NB4 (cell line): Measurements from ENCODE around the gene ST13.

Experiments
- DNase-seq: peaks from one replicate; pipeline ENCODE4 v3.0.0; 2010; ENCODE audit warnings: low read depth
- H3K4me3 ChIP-seq: one replicate; pipeline ENCODE4 v1.5.1; 2011; ENCODE audit warnings: mild to moderate bottlenecking, low read depth, low read length, moderate library complexity
- MAX ChIP-seq: IDR thresholded peaks from 2 replicates; pipeline ENCODE4 v1.6.1; 2011; ENCODE audit warnings: low read depth, low read length
- MYC ChIP-seq: IDR thresholded peaks from 2 replicates; pipeline ENCODE4 v1.6.1; 2011; ENCODE audit warnings: low read depth, low read length
- POLR2A ChIP-seq: IDR thresholded peaks from 2 replicates; pipeline ENCODE4 v1.6.1; 2011; ENCODE audit warnings: mild to moderate bottlenecking; ENCODE audit not compliant: insufficient read length; ENCODE audit errors: extremely low read depth
- TF ChIP-seq, protein P1 (sequence below): IDR thresholded peaks from one replicate; pipeline ENCODE4 v1.5.1; 2012; ENCODE audit warnings: low read depth, low read length

ST13 gene

DNA sequence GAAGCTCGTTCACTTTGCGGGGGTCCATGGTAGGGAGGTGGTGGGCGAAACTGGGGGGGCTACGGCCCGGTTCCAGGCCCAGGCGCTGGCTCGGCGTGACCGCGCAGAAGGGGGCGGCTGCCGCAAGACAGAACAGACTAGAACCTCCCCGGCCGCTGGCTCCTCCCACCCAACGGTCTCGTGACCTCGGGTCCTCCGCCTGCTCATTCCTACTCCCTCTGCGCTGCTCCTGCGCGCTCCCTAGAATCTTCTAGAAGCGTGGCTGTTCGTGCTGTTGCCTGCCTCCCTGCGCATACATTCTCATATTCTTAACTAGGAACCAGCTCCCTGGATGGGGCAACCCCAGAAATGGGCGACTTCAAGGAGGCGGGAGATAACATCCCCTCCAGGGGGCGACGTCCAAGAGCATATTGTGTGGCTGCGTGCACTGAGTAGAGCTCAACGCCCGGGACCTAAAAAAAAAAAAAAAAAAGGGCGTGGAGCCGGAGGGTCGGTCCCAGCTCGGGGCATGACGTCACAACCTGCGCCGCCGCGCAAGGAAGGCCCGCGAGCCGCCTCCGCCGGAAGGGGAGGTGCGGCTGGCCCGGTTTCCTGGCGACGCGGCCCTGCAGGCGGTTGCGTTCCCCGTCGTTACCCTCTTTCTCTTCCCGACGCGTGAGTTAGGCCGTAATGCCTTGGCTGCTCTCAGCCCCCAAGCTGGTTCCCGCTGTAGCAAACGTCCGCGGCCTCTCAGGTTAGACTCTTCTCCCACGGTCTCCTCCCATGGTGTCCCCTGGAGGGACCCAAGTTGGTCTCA is at the start of gene ST13, which contains the start of gene XPNPEP3:
TSS of gene ST13 (minus strand) at position 127 of the 796 bp plus-strand sequence. CDS start at position 28, 99 bp downstream.
TSS of gene XPNPEP3 (plus strand) at position 636 of the 796 bp plus-strand sequence. CDS start at position 670, 34 bp downstream.
- peak within 1 kb of the TSS; percentile 97 for H3K4me3 ChIP-seq
- peak; percentile 96 for DNase-seq
- TF ChIP-seq MYC (peak; percentile 76), MAX (peak; percentile 67), POLR2A (peak; percentile 55)
- TF ChIP-seq, protein P1, sequence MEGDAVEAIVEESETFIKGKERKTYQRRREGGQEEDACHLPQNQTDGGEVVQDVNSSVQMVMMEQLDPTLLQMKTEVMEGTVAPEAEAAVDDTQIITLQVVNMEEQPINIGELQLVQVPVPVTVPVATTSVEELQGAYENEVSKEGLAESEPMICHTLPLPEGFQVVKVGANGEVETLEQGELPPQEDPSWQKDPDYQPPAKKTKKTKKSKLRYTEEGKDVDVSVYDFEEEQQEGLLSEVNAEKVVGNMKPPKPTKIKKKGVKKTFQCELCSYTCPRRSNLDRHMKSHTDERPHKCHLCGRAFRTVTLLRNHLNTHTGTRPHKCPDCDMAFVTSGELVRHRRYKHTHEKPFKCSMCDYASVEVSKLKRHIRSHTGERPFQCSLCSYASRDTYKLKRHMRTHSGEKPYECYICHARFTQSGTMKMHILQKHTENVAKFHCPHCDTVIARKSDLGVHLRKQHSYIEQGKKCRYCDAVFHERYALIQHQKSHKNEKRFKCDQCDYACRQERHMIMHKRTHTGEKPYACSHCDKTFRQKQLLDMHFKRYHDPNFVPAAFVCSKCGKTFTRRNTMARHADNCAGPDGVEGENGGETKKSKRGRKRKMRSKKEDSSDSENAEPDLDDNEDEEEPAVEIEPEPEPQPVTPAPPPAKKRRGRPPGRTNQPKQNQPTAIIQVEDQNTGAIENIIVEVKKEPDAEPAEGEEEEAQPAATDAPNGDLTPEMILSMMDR, result no peak

DNA sequence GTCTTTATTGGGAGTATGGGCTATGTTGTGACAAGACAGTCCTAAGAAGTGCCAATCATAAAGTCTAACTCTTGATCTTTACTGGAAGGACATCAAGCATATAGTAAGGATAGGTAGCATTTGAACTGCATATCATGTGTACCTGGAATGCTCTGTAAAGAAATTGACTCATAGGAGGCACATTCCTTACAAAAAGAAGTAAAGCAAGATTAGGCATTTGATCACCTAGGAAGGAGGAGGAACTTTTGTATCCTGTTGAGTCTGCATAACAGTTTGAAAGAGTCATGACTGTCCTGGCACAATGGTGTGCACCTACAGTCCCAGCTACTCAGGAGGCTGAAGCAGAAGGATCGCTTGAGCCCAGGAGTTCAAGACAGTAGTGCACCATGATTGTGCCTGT is 47.7 kb upstream of the ST13 start:
- TF ChIP-seq MYC, result no peak
- TF ChIP-seq POLR2A, result no peak
- no peak for TF ChIP-seq MAX
- TF ChIP-seq, protein P1, result no peak
- H3K4me3 ChIP-seq, result no peak overlapping the region
- no peak for DNase-seq

DNA sequence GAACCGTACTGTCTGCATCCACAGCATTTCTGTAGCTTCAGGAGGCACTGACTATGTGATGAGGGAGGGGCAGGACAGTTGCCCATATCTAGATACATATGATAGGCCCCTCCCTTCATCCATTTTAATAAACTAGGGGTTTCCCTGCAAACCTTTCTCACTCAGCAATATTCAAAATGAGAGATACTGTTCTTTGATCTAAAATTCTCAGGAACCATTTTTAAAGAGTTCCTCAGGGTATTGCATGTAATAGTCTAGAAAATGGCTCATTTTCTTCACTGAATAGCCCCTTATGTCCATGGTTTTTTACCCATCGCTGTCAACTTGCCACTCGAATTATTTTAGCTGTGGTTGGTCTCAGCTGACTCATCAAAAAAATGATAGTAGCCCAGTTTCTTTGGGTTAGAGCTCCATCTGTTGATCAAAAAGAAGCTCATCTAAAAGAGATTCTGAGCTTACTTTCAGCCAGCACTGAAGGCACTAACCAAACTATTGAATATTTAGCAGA is 42.5 kb upstream of the ST13 start:
- TF ChIP-seq MYC, result no peak
- TF ChIP-seq, protein P1, result peak; percentile 38
- DNase-seq, result peak; percentile 64
- H3K4me3 ChIP-seq, result no peak overlapping the region

- DNase-seq, result no peak
- TF ChIP-seq POLR2A (no peak), MYC (no peak), MAX (no peak)
- TF ChIP-seq, protein P1, result no peak
- H3K4me3 ChIP-seq, result no peak overlapping the region
Measured at GRCh38 chr22:40894417-40894816, 38.0 kb upstream of the ST13 start.

DNA sequence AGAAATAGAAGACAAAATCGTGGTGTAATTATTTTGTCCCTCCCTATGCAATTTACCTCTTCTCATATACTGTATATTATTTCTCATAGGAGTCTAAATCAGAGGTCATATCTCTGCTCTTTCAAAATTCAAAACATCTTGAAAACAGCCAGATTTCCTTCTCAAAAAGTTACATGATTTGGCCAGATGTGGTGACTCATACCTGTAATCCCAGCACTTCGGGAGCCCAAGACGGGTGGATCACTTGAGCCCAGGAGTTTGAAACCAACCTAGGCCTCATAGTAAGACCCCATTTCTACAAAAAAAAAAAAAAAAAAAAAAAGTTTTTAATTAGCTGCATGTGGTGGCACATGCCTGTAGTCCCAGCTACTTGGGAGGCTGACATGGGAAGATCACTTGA is 34.4 kb upstream of the ST13 start:
- no peak overlapping the region for H3K4me3 ChIP-seq
- no peak for DNase-seq
- TF ChIP-seq, protein P1, result no peak
- TF ChIP-seq POLR2A, result no peak
- no peak for TF ChIP-seq MAX
- no peak for TF ChIP-seq MYC

DNA sequence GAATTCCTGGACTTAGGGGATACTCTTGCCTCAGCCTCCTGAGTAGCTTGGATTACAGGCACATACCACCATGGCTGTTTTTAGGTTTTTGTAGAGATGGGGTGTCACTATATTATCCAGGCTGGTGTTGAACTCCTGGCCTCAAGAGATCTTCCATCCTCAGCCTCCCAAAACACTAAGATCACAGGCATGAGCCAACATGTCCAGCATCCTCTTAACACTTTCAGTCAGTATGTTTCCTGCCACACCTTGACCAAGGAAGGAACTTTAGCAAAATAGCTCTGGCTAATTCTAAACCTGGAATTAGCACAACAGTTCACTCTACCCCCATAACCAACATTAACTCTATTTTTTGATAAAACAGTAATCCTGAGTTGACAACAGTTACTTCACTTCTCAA is 32.7 kb upstream of the ST13 start:
- no peak for TF ChIP-seq MYC
- TF ChIP-seq POLR2A, result no peak
- no peak for DNase-seq
- no peak overlapping the region for H3K4me3 ChIP-seq
